ENCODE measurements around the gene CHD9.
"Not testable (repeated sequence)": the region's sequence is repeated elsewhere in the genome, so short reads cannot be mapped to it uniquely, and the experiment has no call there.

The CHD9 gene

GRCh38 chr16:53071748-53072301, 17.0 kb downstream of the CHD9 start:
- no peak for DNase-seq (ENCODE audit: low read depth in 2 of 2)

GRCh38 chr16:53073022-53073421, 18.2 kb downstream of the CHD9 start:
- DNase-seq (ENCODE audit: low read depth in 2 of 2): no peak

- DNase-seq (ENCODE audit: low read depth in 2 of 2): not testable (repeated sequence)
Measured at GRCh38 chr16:53074296-53074695, 19.5 kb downstream of the CHD9 start.

GRCh38 chr16:53075461-53075860, 20.7 kb downstream of the CHD9 start:
- DNase-seq (ENCODE audit: low read depth in 2 of 2): not testable (repeated sequence)

GRCh38 chr16:53078247-53078646, 23.5 kb downstream of the CHD9 start:
- no peak for DNase-seq (ENCODE audit: low read depth in 2 of 2)

- DNase-seq (ENCODE audit: low read depth in 2 of 2): no peak
Measured at GRCh38 chr16:53078765-53079485, 24.1 kb downstream of the CHD9 start.

GRCh38 chr16:53080345-53081031, 25.7 kb downstream of the CHD9 start:
- no peak for DNase-seq (ENCODE audit: low read depth in 2 of 2)

- DNase-seq (ENCODE audit: low read depth in 2 of 2): no peak
Measured at GRCh38 chr16:53081032-53081424, 26.2 kb downstream of the CHD9 start.

- DNase-seq (ENCODE audit: low read depth in 2 of 2): no peak
Measured at GRCh38 chr16:53081686-53082407, 27.1 kb downstream of the CHD9 start.

GRCh38 chr16:53082509-53082908, 27.7 kb downstream of the CHD9 start:
- no peak for DNase-seq (ENCODE audit: low read depth in 2 of 2)

- no peak for DNase-seq (ENCODE audit: low read depth in 2 of 2)
Measured at GRCh38 chr16:53083119-53083518, 28.3 kb downstream of the CHD9 start.

GRCh38 chr16:53084141-53084541, 29.4 kb downstream of the CHD9 start:
- DNase-seq (ENCODE audit: low read depth in 2 of 2): no peak

- DNase-seq (ENCODE audit: low read depth in 2 of 2): no peak
Measured at GRCh38 chr16:53084746-53085334, 30.0 kb downstream of the CHD9 start.

- no peak for DNase-seq (ENCODE audit: low read depth in 2 of 2)
Measured at GRCh38 chr16:53085369-53085843, 30.6 kb downstream of the CHD9 start.

GRCh38 chr16:53085931-53086421, 31.2 kb downstream of the CHD9 start:
- no peak for DNase-seq (ENCODE audit: low read depth in 2 of 2)

GRCh38 chr16:53087101-53087500, 32.3 kb downstream of the CHD9 start:
- no peak for DNase-seq (ENCODE audit: low read depth in 2 of 2)

GRCh38 chr16:53089434-53090285, 34.9 kb downstream of the CHD9 start:
- no peak for DNase-seq (ENCODE audit: low read depth in 2 of 2)

GRCh38 chr16:53090286-53090590, 35.4 kb downstream of the CHD9 start:
- no peak for DNase-seq (ENCODE audit: low read depth in 2 of 2)

- no peak for DNase-seq (ENCODE audit: low read depth in 2 of 2)
Measured at GRCh38 chr16:53090591-53091411, 36.0 kb downstream of the CHD9 start.

All from stimulated activated CD4-positive, alpha-beta T cell treated with anti-CD3 and anti-CD28 coated beads, Interleukin-12 subunit alpha, Interleukin-12 subunit beta, amount 100 ng/mL, for 24 hours (primary cell).